Liver (tissue), 2 donors: ENCODE measurements around the gene ZFX.

Experiments
- YY1 ChIP-seq: IDR thresholded peaks from 2 replicates; pipeline ENCODE4 v1.6.1; 2016; ENCODE audit warnings: antibody characterized with exemption, mild to moderate bottlenecking
- TF ChIP-seq, protein P1 (sequence below): fragments of 150-350 bp; IDR thresholded peaks from 2 replicates; pipeline ENCODE4 v1.5.1; 2017; ENCODE audit warnings: improper control_type of control experiment, low read depth, low read length; ENCODE audit not compliant: missing input control
- donor health status: healthy.

DNA sequence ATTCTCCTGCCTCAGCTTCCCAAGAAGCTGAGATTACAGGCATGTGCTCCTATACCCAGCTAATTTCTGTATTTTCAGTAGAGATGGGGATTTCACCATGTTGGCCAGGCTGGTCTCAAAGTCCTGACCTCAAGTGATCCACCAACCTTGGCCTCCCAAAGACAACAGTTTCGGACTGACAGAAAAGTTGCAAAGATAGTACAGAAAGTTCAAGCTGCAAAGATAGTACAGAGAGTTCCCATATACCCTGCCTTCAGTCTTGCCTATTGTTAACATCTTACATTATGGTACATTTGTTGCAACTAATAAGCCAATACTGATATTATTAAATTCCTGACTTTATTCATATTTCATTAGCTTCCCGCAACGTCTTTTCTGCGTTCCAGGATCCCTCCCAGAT, 98.5 kb downstream of the ZFX start:
- no peak for TF ChIP-seq YY1
- TF ChIP-seq, protein P1, sequence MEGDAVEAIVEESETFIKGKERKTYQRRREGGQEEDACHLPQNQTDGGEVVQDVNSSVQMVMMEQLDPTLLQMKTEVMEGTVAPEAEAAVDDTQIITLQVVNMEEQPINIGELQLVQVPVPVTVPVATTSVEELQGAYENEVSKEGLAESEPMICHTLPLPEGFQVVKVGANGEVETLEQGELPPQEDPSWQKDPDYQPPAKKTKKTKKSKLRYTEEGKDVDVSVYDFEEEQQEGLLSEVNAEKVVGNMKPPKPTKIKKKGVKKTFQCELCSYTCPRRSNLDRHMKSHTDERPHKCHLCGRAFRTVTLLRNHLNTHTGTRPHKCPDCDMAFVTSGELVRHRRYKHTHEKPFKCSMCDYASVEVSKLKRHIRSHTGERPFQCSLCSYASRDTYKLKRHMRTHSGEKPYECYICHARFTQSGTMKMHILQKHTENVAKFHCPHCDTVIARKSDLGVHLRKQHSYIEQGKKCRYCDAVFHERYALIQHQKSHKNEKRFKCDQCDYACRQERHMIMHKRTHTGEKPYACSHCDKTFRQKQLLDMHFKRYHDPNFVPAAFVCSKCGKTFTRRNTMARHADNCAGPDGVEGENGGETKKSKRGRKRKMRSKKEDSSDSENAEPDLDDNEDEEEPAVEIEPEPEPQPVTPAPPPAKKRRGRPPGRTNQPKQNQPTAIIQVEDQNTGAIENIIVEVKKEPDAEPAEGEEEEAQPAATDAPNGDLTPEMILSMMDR: no peak
